ENCODE measurements around the gene DOK6.

The DOK6 gene

GRCh38 chr18:69491576-69491975 is 90.9 kb downstream of the DOK6 start:
- Histone ChIP-seq H3K36me3 (ENCODE audit: insufficient read depth, low read length) (no peaks in the 10 kb centered on the region), H3K4me3 (no peak overlapping the region), H3K9me3 (ENCODE audit: low read depth, low read length) (no peaks in the 10 kb centered on the region), H3K27ac (peak overlapping the region; percentile 63; the same call in 1 of the 2 replicates), H3K9ac (ENCODE audit: insufficient read length) (no peak overlapping the region)
- TF ChIP-seq EZH2 (IDR thresholded peaks at IDR 0.05) (no peak), FOXP2 (optimal IDR thresholded peaks at IDR 0.05; ENCODE audit: control extremely low read depth, extremely low read length, insufficient read depth) (no peak), POLR2AphosphoS5 (IDR thresholded peaks at IDR 0.05; ENCODE audit: borderline replicate concordance, low read depth, low read length) (no peak)
- DNase-seq (ENCODE audit: low read depth, low spot score): no peak

GRCh38 chr18:69492861-69493260 is 92.2 kb downstream of the DOK6 start:
- no peaks in the 10 kb centered on the region for H3K9me3 ChIP-seq (ENCODE audit: low read depth, low read length)
- TF ChIP-seq FOXP2 (optimal IDR thresholded peaks at IDR 0.05; ENCODE audit: control extremely low read depth, extremely low read length, insufficient read depth) (no peak), EZH2 (IDR thresholded peaks at IDR 0.05) (no peak), POLR2AphosphoS5 (IDR thresholded peaks at IDR 0.05; ENCODE audit: borderline replicate concordance, low read depth, low read length) (no peak)

GRCh38 chr18:69494841-69495240 is 94.2 kb downstream of the DOK6 start:
- Histone ChIP-seq H3K4me3 (no peak overlapping the region), H3K9me3 (ENCODE audit: low read depth, low read length) (no peaks in the 10 kb centered on the region), H3K27ac (no peak overlapping the region), H3K36me3 (ENCODE audit: insufficient read depth, low read length) (no peaks in the 10 kb centered on the region), H3K9ac (ENCODE audit: insufficient read length) (no peak overlapping the region)
- no peak for TF ChIP-seq POLR2AphosphoS5 (IDR thresholded peaks at IDR 0.05; ENCODE audit: borderline replicate concordance, low read depth, low read length)
- TF ChIP-seq FOXP2 (optimal IDR thresholded peaks at IDR 0.05; ENCODE audit: control extremely low read depth, extremely low read length, insufficient read depth): no peak
- no peak for TF ChIP-seq EZH2 (IDR thresholded peaks at IDR 0.05)
- no peak for DNase-seq (ENCODE audit: low read depth, low spot score)

More at GRCh38 chr18:69492861-69493260, 92.2 kb downstream of the DOK6 start:
- Histone ChIP-seq H3K9ac (ENCODE audit: insufficient read length) (no peak overlapping the region), H3K36me3 (ENCODE audit: insufficient read depth, low read length) (no peaks in the 10 kb centered on the region), H3K4me3 (no peak overlapping the region), H3K27ac (no peak overlapping the region)
- DNase-seq (ENCODE audit: low read depth, low spot score): no peak

GRCh38 chr18:69495338-69495737 is 94.7 kb downstream of the DOK6 start:
- H3K9ac ChIP-seq (ENCODE audit: insufficient read length): no peak overlapping the region
- no peaks in the 10 kb centered on the region for H3K9me3 ChIP-seq (ENCODE audit: low read depth, low read length)
- H3K27ac ChIP-seq: no peak overlapping the region
- no peak for TF ChIP-seq POLR2AphosphoS5 (IDR thresholded peaks at IDR 0.05; ENCODE audit: borderline replicate concordance, low read depth, low read length)
- TF ChIP-seq EZH2 (IDR thresholded peaks at IDR 0.05): no peak
- TF ChIP-seq FOXP2 (optimal IDR thresholded peaks at IDR 0.05; ENCODE audit: control extremely low read depth, extremely low read length, insufficient read depth): no peak
- DNase-seq (ENCODE audit: low read depth, low spot score): no peak
- H3K4me3 ChIP-seq: no peak overlapping the region
- H3K36me3 ChIP-seq (ENCODE audit: insufficient read depth, low read length): no peaks in the 10 kb centered on the region

- no peaks in the 10 kb centered on the region for H3K9me3 ChIP-seq (ENCODE audit: low read depth, low read length)
- H3K4me3 ChIP-seq: no peak overlapping the region
- TF ChIP-seq FOXP2 (optimal IDR thresholded peaks at IDR 0.05; ENCODE audit: control extremely low read depth, extremely low read length, insufficient read depth) (no peak), EZH2 (IDR thresholded peaks at IDR 0.05) (no peak), POLR2AphosphoS5 (IDR thresholded peaks at IDR 0.05; ENCODE audit: borderline replicate concordance, low read depth, low read length) (no peak)
- H3K27ac ChIP-seq: no peak overlapping the region
- no peaks in the 10 kb centered on the region for H3K36me3 ChIP-seq (ENCODE audit: insufficient read depth, low read length)
- H3K9ac ChIP-seq (ENCODE audit: insufficient read length): no peak overlapping the region
- DNase-seq (ENCODE audit: low read depth, low spot score): no peak
These were observed 95.3 kb downstream of the DOK6 start for GRCh38 chr18:69495841-69496533.

GRCh38 chr18:69518989-69519388 is 118.3 kb downstream of the DOK6 start:
- DNase-seq (ENCODE audit: low read depth, low spot score): no peak
- Histone ChIP-seq H3K9me3 (ENCODE audit: low read depth, low read length) (no peaks in the 10 kb centered on the region), H3K36me3 (ENCODE audit: insufficient read depth, low read length) (no peaks in the 10 kb centered on the region), H3K4me3 (no peak overlapping the region), H3K27ac (no peak overlapping the region), H3K9ac (ENCODE audit: insufficient read length) (no peak overlapping the region)
- TF ChIP-seq FOXP2 (optimal IDR thresholded peaks at IDR 0.05; ENCODE audit: control extremely low read depth, extremely low read length, insufficient read depth) (no peak), POLR2AphosphoS5 (IDR thresholded peaks at IDR 0.05; ENCODE audit: borderline replicate concordance, low read depth, low read length) (no peak), EZH2 (IDR thresholded peaks at IDR 0.05) (no peak)

- DNase-seq (ENCODE audit: low read depth, low spot score): no peak
- no peaks in the 10 kb centered on the region for H3K9me3 ChIP-seq (ENCODE audit: low read depth, low read length)
- no peak overlapping the region for H3K4me3 ChIP-seq
- no peak overlapping the region for H3K27ac ChIP-seq
- no peak for TF ChIP-seq FOXP2 (optimal IDR thresholded peaks at IDR 0.05; ENCODE audit: control extremely low read depth, extremely low read length, insufficient read depth)
- TF ChIP-seq EZH2 (IDR thresholded peaks at IDR 0.05): no peak
- TF ChIP-seq POLR2AphosphoS5 (IDR thresholded peaks at IDR 0.05; ENCODE audit: borderline replicate concordance, low read depth, low read length): no peak
- H3K36me3 ChIP-seq (ENCODE audit: insufficient read depth, low read length): no peaks in the 10 kb centered on the region
- H3K9ac ChIP-seq (ENCODE audit: insufficient read length): no peak overlapping the region
These were observed 122.9 kb downstream of the DOK6 start for GRCh38 chr18:69523582-69523981.

- Histone ChIP-seq H3K4me3 (no peak overlapping the region), H3K27ac (no peak overlapping the region), H3K36me3 (ENCODE audit: insufficient read depth, low read length) (no peaks in the 10 kb centered on the region), H3K9ac (ENCODE audit: insufficient read length) (no peak overlapping the region), H3K9me3 (ENCODE audit: low read depth, low read length) (no peaks in the 10 kb centered on the region)
- TF ChIP-seq POLR2AphosphoS5 (IDR thresholded peaks at IDR 0.05; ENCODE audit: borderline replicate concordance, low read depth, low read length) (no peak), EZH2 (IDR thresholded peaks at IDR 0.05) (no peak), FOXP2 (optimal IDR thresholded peaks at IDR 0.05; ENCODE audit: control extremely low read depth, extremely low read length, insufficient read depth) (no peak)
- no peak for DNase-seq (ENCODE audit: low read depth, low spot score)
These were observed 127.7 kb downstream of the DOK6 start for GRCh38 chr18:69528435-69528834.

- no peaks in the 10 kb centered on the region for H3K36me3 ChIP-seq (ENCODE audit: insufficient read depth, low read length)
- TF ChIP-seq FOXP2 (optimal IDR thresholded peaks at IDR 0.05; ENCODE audit: control extremely low read depth, extremely low read length, insufficient read depth) (no peak), POLR2AphosphoS5 (IDR thresholded peaks at IDR 0.05; ENCODE audit: borderline replicate concordance, low read depth, low read length) (no peak), EZH2 (IDR thresholded peaks at IDR 0.05) (no peak)
- no peak for DNase-seq (ENCODE audit: low read depth, low spot score)
- no peak overlapping the region for H3K27ac ChIP-seq
- H3K9ac ChIP-seq (ENCODE audit: insufficient read length): no peak overlapping the region
- no peak overlapping the region for H3K4me3 ChIP-seq
- no peaks in the 10 kb centered on the region for H3K9me3 ChIP-seq (ENCODE audit: low read depth, low read length)
These were observed 128.5 kb downstream of the DOK6 start for GRCh38 chr18:69529151-69529550.
